HFFc6 (cell line): ENCODE data around the gene MKS1. TPM values are rescaled to one million over a fixed set of nuclear protein-coding genes. Genes with fewer than 3 reads are reported as not detected.

Experiments used
- DNase-seq: peaks from one replicate; pipeline ENCODE4 v3.0.0-alpha.2; 2018
- H3K27ac Mint-ChIP-seq: 2 replicates; pipeline ENCODE4 v1.8.0; 2020; ENCODE audit warnings: mild to moderate bottlenecking, mixed read lengths
- H3K27me3 Mint-ChIP-seq: 2 replicates; pipeline ENCODE4 v1.8.0; 2021; ENCODE audit warnings: mild to moderate bottlenecking, moderate library complexity, mixed read lengths; ENCODE audit not compliant: insufficient read depth
- H3K36me3 Mint-ChIP-seq: 2 replicates; pipeline ENCODE4 v1.8.0; 2021; ENCODE audit warnings: low read depth, mixed read lengths
- H3K4me1 Mint-ChIP-seq: 2 replicates; pipeline ENCODE4 v1.8.0; 2020; ENCODE audit warnings: low read depth, mixed read lengths
- H3K4me3 Mint-ChIP-seq: 2 replicates; pipeline ENCODE4 v1.8.0; 2020; ENCODE audit warnings: mild to moderate bottlenecking, moderate library complexity, mixed read lengths
- H3K9me3 Mint-ChIP-seq: 2 replicates; pipeline ENCODE4 v1.8.0; 2020; ENCODE audit warnings: mild to moderate bottlenecking, mixed read lengths
- total RNA-seq, 6 experiments: library from RNA; stranded (reverse); fragmentation: NEBNext Ultra II Directional; extraction: Animal tissue kit (Norgen Biotek cat#: 25700); gene quantifications; 2 replicates in 1 of 6; 3 replicates in 5 of 6; pipeline ENCODE4 v1.2.3, GENCODE V29; 2021
- TF ChIP-seq, protein P1 (sequence below): fragments of 200-600 bp; sonication (generic); IDR thresholded peaks from 2 replicates; pipeline ENCODE4 v1.5.0; 2021; ENCODE audit warnings: antibody characterized with exemption, mild to moderate bottlenecking

MKS1 gene
- total RNA-seq, 6 experiments from 2014 or later = 8.3 to 10.4 (median 8.9) TPM

DNA sequence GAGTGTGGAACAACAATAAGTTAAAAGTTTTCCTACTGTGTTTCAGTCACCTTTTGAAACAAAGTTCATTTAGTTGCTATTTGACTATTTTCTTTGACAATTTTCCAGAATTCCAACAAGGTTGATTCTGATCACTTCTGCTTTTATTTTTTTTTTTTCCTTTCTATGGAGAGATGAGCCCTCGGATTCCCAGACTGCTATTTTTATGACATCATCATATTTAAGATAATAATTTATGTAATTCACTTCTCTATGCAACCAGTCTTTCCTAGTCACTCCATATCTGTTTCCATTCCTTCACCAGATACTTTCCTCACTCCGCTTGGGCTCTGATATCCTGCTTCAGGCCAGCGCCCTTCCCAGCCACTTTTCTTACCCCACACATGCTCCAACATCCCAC lies 44.2 kb downstream of the MKS1 start:
- TF ChIP-seq, protein P1, sequence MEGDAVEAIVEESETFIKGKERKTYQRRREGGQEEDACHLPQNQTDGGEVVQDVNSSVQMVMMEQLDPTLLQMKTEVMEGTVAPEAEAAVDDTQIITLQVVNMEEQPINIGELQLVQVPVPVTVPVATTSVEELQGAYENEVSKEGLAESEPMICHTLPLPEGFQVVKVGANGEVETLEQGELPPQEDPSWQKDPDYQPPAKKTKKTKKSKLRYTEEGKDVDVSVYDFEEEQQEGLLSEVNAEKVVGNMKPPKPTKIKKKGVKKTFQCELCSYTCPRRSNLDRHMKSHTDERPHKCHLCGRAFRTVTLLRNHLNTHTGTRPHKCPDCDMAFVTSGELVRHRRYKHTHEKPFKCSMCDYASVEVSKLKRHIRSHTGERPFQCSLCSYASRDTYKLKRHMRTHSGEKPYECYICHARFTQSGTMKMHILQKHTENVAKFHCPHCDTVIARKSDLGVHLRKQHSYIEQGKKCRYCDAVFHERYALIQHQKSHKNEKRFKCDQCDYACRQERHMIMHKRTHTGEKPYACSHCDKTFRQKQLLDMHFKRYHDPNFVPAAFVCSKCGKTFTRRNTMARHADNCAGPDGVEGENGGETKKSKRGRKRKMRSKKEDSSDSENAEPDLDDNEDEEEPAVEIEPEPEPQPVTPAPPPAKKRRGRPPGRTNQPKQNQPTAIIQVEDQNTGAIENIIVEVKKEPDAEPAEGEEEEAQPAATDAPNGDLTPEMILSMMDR = no peak
- Mint-ChIP-seq H3K4me3 (no peak overlapping the region), H3K27me3 (peaks cover 25% of the 10 kb centered on the region), H3K9me3 (no peaks in the 10 kb centered on the region), H3K4me1 (no peaks in the 10 kb centered on the region), H3K36me3 (no peaks in the 10 kb centered on the region), H3K27ac (no peak overlapping the region)
- no peak for DNase-seq

DNA sequence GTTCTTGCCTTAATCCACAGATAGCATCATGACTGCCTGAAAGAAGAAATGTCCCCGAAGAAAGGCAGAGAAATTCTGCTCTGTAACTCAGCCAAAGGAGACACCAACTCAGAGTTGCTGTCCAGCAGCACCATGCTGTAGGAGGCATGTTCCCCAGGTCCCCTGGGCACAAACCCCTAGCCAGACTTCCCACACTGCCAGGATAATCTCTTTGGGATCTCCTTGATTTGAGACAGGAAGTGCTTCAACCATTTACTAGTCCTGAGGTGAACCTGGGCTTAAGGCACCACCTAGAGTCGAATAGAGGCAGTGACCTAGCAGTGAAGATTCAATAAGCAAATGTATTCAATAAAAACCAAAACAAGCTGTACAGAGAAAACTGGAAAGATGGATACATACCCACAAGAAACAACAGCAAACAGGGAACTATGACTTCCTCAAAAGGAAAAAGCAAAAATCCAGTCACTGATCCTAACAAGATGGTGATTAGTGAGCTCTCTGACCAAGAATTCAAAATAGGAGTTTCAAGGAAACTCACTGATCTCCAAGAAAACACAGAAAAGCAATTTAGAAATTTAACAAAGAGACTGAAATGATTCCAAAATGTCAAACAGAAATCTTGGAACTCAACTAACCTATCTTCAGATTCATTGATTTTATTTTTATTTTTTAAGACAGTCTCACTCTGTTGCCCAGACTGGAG lies 46.5 kb downstream of the MKS1 start:
- H3K4me3 Mint-ChIP-seq = no peak overlapping the region
- H3K4me1 Mint-ChIP-seq = no peaks in the 10 kb centered on the region
- H3K27ac Mint-ChIP-seq = no peak overlapping the region
- H3K9me3 Mint-ChIP-seq = no peaks in the 10 kb centered on the region
- DNase-seq = no peak
- peaks cover 26% of the 10 kb centered on the region for H3K27me3 Mint-ChIP-seq
- TF ChIP-seq, protein P1 = peak; percentile 58
- H3K36me3 Mint-ChIP-seq = no peaks in the 10 kb centered on the region

DNA sequence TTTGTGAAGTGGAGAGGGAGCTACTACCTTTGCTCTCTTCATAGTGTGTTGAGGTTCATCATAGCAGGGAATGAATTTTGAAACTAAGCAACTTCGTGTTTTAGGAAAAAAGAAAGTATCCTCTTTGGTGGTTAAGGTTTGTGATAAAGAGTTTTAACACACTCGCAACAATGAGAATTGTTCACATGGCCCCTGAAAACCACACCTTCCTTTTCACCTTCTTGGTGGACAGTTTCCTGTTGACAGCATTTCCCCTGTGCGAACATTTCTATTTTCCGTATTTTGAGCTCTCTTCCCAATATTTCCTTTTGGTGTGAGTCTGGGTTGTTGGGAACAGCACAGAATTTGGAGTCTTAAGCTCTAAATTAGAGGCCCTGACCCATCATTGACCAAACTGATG lies 48.4 kb downstream of the MKS1 start:
- TF ChIP-seq, protein P1 = no peak
- H3K4me1 Mint-ChIP-seq = no peaks in the 10 kb centered on the region
- no peaks in the 10 kb centered on the region for H3K36me3 Mint-ChIP-seq
- H3K4me3 Mint-ChIP-seq = no peak overlapping the region
- no peaks in the 10 kb centered on the region for H3K9me3 Mint-ChIP-seq
- H3K27ac Mint-ChIP-seq = no peak overlapping the region
- H3K27me3 Mint-ChIP-seq = peaks cover 25% of the 10 kb centered on the region
- DNase-seq = no peak

DNA sequence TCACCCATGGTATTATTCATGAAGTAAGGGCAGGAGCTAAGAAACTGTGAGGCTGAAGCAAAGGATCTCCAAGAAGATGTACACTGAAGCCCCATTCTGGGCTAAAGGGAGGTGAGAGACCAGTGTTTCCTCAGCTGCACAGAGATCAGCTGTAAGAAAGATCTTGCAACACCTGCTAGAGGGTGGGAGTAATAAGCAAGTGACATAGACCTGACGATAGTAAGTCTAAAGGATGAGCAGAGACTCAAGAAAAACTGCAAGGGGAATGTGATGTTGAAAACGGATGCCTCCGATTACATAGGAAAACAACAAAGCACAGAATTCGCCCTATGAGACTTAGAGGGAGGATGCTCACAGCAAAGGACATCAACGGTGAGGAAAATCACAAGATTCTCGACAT lies 52.4 kb downstream of the MKS1 start, which contains the start of gene OR4D2:
Gene OR4D2 (plus strand): TSS at position 301 of the 400 bp plus-strand sequence. CDS start 2,674 bp downstream, outside the sequence.
- DNase-seq = no peak
- H3K27ac Mint-ChIP-seq = no peak within 1 kb of the TSS
- H3K4me3 Mint-ChIP-seq = no peak within 1 kb of the TSS
- H3K4me1 Mint-ChIP-seq = no peaks in the 10 kb centered on the region
- peaks cover 21% of the 10 kb centered on the region for H3K27me3 Mint-ChIP-seq
- no peaks in the 10 kb centered on the region for H3K9me3 Mint-ChIP-seq
- H3K36me3 Mint-ChIP-seq = no peaks in the 10 kb centered on the region
- TF ChIP-seq, protein P1 = no peak

DNA sequence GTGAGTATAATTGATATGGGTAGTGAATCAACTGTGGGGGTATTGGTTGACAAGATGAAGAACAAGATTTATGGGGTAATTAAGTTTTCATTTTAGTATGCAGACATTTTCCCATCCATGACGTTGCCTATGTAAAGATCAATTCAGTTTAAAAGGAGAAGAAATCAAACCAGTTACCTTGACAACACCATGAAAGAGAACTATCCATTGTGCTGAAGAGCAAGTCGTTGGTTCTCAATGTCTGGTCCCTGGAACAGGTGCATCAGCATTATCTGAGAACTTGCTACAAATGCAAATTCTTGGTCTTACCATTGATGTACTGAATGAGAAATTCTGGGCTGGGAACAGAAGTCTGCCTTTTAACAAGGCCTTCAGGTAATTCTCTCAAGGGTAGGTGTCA lies 53.1 kb downstream of the MKS1 start:
- H3K4me3 Mint-ChIP-seq = no peak overlapping the region
- peaks cover 24% of the 10 kb centered on the region for H3K27me3 Mint-ChIP-seq
- no peak overlapping the region for H3K27ac Mint-ChIP-seq
- H3K9me3 Mint-ChIP-seq = no peaks in the 10 kb centered on the region
- TF ChIP-seq, protein P1 = no peak
- H3K36me3 Mint-ChIP-seq = no peaks in the 10 kb centered on the region
- no peaks in the 10 kb centered on the region for H3K4me1 Mint-ChIP-seq
- DNase-seq = no peak
